Measurements from ENCODE around the gene FOXO4.

DNA sequence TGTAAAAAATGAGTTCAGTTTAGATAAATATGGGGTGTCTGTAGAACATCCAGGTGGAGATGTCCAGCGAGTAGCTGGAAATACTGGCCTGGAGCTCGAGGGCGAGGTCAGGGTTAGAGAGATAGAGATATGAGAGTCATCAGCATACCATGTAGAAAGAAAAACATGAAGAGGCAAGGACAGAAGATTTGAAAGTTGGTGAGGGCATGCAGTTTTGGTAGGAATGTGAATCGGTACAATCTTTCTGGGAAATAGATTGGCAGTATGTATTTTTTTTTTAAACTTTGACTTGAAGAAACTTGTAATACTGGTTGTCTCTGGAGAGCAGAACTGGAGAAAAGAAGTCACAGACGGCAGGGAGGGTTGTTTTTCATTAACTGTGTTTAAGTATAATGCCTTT, 25.1 kb upstream of the FOXO4 start:
- no peak for TF ChIP-seq POLR2AphosphoS5 (IDR thresholded peaks at IDR 0.05)
- no peak for TF ChIP-seq POLR2A (IDR thresholded peaks at IDR 0.05; ENCODE audit: low read depth)

Data from esophagus muscularis mucosa (tissue), 2 donors.